ENCODE measurements around the gene PCDH9.
"Not testable (repeated sequence)": the region's sequence is repeated elsewhere in the genome, so short reads cannot be mapped to it uniquely, and the experiment has no call there.

DNA sequence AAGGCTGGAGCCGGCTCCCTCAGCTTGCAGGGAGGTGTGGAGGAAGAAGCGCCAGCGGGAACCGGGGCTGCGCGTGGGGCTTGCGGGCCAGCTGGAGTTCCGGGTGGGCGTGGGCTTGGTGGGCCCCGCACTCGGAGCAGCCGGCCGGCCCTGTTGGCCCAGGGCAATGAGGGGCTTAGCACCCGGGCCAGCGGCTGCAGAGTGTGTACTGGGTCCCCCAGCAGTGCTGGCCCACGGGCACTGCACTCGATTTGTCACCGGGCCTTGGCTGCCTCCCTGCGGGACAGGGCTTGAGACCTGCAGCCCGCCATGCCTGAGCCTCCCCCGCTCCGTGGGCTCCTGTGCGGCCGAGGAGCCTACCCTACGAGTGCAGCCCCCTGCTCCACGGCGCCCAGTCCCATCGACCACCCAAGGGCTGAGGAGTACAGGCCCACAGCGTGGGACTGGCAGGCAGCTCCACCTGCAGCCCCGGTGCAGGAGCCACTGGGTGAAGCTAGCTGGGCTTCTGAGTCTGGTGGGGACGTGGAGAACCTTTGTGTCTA is 608.2 kb downstream of the PCDH9 start:
- TF ChIP-seq EZH2 (IDR thresholded peaks at IDR 0.05; ENCODE audit: borderline replicate concordance, low read depth, low read length, poor library complexity, severe bottlenecking) = not testable (repeated sequence)
- TF ChIP-seq, protein P1, sequence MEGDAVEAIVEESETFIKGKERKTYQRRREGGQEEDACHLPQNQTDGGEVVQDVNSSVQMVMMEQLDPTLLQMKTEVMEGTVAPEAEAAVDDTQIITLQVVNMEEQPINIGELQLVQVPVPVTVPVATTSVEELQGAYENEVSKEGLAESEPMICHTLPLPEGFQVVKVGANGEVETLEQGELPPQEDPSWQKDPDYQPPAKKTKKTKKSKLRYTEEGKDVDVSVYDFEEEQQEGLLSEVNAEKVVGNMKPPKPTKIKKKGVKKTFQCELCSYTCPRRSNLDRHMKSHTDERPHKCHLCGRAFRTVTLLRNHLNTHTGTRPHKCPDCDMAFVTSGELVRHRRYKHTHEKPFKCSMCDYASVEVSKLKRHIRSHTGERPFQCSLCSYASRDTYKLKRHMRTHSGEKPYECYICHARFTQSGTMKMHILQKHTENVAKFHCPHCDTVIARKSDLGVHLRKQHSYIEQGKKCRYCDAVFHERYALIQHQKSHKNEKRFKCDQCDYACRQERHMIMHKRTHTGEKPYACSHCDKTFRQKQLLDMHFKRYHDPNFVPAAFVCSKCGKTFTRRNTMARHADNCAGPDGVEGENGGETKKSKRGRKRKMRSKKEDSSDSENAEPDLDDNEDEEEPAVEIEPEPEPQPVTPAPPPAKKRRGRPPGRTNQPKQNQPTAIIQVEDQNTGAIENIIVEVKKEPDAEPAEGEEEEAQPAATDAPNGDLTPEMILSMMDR (conservative IDR thresholded peaks at IDR 0.05; ENCODE audit: low read depth, low read length) = not testable (repeated sequence)

Data from A673 (cell line).